NCI-H82 (cell line): ENCODE results near the gene CDH8.
A peak's percentile ranks its signal among the peaks of the same experiment; 100 is the strongest.
"Not testable (repeated sequence)": the region's sequence is repeated elsewhere in the genome, so short reads cannot be mapped to it uniquely, and the experiment has no call there.

Experiments
- DNase-seq: peaks from one replicate; lab custom pipeline; 2025; lab: John Stamatoyannopoulos, UW

Gene CDH8

DNA sequence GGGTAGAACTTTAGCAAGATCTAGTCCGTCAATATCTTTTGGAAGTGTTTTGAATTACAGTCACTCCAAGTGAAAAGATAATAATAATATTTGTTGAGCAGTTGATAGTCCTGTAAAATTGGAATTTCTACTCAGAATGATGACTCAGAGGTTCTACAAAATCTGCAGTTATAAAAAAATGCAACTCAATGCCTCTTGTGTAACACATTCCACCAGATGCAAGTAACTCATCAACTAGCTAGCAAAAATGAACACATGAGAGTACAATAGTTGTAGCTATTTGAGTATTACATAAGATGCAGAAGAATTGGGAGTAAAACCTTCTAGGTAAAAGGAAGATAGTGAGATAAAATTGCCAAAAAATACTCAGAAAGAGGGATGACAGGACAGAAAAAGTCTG lies 177.2 kb downstream of the CDH8 start:
- no peak for DNase-seq

DNA sequence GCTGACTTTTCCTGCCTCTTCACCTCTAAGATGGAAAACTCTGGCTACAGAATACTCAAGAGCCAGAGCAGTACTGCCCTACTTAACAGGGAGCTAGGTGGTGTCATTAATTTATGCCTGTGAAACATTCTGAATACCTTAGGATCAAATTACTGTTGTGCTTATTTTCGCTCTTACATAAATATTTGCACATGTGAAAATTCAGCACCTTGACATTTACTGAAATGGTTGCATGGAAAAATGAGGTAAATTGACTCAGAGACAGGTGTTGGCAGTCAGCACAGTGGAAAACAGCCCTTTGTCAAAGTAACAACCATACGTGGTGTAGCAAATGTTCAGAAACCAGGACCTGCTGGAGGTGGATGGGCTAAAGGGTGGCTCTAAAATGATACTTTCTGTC lies 193.6 kb downstream of the CDH8 start:
- no peak for DNase-seq

DNA sequence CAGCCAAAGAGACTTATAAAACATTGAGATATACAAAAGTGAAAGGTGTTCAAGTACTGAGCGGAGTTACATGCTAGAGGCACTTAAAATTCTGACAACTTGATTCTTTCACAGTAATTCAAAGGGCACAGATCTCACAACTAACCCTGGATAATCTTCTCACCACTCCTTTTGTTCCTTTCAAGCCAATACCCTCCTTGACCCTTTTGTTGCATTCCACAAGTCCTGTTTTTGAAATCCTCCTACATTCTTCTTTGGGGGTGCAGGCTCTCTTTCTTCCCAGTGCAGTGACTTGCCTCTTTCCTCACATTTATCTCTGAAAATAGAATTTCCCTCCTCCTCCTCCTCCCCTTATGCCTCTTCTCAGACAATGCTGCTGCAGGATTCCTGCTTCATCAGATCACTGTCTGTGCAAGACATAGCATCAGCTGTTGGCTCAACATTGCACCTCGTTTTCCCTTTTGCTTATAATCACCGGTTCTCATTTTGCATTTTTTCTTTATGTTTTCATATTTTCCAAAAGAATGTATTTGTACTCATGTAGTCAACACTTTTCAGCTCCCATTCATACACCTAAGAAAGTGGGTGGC lies 199.3 kb downstream of the CDH8 start:
- no peak for DNase-seq

DNA sequence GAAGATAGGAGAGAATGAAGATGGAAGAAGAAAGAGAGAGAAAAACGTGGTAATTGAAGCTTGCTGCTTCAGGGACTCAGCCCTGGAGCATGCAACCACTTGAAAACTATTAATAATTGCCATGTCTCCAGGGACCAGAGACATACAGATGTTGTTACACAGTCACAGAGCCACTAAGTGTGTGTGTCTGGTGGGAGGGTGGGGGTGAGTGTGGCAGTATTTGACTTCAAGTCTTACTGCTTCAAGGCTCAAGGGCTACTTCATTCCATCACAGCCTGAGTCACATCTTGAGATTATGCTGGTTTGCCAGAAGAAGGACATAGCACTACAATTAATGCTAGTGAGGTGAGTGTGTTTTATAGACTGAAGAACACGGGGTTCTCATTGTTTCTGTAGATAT lies 202.2 kb downstream of the CDH8 start:
- no peak for DNase-seq

DNA sequence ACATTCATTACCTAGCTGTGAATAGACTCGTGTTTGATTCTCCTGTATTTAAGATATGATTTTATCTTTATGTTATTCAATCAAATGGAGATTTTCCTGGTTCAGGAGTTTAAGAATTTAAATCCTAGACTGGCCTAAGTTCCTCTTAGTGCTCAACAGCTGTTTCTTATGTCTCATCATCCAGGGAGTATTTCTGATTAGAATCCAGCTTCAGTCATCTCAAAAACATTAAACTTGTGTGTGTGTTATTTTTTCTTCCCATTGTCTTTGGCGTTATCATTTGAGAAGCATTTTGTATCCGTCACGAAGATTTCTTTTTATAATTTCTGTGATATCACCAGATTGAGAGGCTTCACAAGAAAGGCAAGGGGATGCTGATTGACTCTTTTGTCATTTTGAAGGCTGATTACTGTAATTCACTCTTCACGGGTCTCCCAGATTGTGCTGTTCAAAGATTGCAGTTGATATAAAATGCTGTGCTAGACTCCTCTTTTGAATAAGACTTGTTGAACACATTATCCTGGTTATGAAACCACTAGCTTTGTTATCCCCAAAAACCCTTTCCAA lies 204.8 kb downstream of the CDH8 start:
- DNase-seq = no peak

DNA sequence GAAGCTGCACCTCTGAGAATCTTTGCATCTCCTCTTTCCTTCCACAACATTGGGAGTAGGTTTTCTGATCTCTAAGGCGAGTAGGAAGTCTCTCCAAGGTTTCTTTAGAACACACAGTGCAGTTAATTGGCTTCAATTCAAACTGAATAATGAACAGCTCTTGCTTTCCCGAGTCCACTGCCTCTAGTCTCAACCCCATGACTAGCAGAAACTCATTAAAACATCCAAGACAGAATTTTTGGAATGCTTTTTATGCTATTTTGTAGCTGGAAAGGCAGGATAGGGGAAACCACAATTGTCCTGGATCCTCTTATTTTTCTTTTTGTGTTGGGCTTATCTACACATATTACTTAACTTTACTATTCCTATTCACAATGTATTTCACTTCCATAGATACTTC lies 206.6 kb downstream of the CDH8 start:
- DNase-seq = no peak

DNA sequence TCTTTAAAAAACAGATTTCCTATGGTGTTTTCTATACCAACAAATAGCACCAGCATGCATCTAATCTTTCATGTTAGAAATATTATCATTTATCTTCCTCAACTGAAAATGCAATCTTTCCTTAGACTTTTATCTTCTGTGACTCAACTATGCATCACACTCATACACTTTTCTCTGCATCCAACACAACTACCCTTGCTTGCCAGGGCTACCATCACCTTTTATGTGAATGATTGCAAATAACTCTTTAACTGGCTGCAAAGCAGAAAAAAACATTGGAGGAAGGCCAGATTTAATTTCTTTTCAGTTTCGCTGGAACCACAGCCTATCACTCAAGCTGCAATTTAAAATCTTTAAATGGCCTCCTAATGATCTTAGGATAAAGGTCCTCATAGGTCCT lies 212.9 kb downstream of the CDH8 start:
- DNase-seq = no peak

DNA sequence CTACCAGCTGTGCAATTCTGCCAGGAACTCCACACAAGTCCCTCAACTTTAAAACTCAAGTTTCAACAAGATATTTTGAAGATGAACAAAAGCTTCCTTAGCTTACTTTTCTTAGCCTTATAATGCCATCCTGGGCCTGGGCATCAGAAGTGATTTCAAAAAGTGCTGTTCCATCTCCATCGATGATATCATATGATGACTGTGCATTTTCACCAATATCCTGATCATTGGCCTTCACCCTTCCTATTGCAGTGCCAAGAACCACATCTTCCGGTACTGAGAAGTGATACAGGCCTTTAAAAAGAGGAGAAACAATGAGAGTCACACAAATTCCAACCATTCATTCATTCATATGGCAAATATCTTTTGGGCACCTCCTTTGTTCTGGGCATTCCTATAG lies 215.4 kb downstream of the CDH8 start:
- no peak for DNase-seq

DNA sequence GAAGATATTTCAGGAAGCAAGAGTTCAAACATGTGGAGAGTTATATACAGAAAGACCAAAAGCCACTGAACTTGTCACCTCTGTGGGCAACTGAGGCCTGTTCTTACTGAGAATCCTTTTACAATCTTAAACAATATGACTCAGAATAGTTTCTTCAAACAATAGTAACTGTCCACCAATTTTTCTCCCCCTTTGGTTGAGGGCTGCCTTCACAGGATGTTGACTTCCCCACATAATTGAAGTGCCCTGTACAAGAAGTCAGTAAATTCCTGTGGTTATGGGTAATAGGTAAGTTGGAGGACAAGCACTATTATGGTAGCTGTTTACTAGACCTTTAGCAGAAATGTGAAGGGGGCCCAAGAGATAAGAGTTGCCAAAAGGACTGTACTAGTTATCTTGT lies 215.8 kb downstream of the CDH8 start:
- DNase-seq = no peak

DNA sequence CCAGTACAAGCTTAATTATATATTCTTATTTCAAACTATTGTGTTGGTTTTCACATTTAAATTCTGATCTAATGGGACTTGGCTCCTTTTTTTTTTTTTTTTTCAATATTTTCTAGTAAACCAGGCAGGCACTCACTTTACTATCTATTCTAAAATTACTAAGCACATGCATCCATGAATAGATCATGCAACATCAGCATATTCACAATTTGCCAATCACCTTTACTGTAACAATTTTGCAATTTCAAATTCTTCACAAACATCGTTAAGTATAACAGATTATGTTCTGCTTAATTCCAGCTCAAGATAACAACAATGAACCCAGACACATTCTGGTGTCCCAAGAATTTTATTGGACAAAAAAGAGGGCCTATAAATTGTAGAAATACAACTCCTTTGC lies 217.4 kb downstream of the CDH8 start:
- no peak for DNase-seq

DNA sequence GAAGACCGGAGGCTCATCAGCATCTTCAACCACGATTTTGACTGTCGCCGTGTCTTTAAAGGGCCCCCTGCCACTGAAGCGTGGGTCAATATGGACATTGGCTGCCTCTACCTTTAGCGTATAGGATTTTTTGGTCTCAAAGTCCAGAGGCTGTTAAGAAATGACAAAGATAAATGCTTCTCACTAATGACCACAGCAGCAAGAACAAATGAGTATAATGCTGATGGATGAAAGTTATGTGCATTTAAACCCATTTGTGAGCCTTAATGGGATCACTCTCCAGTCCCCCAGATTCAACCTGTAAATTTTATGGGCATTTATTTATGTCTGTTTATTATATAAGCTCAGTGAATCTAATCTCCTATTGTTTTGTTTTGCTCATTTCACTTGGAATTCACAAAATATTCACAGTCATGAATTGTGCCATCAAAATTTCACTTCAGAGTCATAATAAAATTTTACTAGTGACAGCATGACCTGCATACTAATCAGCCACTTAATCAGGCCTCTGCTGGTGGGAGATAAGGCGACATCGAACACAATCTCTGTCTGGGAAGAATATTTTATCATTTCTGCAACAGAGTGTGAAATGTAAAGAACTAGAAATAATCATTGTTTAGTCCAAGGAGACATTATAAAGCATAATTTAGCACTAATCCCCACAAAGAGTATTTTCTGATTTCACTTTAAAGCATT lies 218.5 kb downstream of the CDH8 start:
- peak; percentile 81 for DNase-seq

DNA sequence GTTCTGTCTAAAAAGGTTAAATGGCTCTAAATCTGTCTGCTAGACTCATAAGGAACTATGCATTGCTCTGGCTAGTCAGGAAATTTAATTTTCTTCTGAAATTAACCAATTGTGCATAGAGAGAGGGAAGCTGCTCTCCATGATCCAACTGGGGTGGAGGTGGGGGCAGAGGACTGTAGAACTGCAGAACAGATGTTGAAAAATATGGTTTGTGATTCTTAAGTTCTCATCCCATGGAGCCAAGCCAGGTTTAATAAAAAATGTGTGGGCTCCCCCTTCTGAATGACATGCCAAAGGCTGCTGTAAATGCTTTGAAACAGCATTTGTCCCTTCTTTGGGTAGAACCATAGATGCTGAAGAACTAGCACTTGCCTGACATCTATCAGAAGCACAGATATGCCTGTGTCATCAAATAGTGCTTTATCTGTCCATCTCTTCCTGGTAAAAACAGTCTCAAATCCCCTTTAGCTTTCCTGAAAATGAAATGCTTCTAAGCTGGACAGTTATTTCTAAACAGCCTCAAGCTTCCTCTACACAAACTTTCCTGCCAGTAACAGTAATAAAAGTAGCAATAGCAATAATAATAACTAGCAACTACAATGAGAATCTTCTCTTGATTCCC lies 221.4 kb downstream of the CDH8 start:
- no peak for DNase-seq

DNA sequence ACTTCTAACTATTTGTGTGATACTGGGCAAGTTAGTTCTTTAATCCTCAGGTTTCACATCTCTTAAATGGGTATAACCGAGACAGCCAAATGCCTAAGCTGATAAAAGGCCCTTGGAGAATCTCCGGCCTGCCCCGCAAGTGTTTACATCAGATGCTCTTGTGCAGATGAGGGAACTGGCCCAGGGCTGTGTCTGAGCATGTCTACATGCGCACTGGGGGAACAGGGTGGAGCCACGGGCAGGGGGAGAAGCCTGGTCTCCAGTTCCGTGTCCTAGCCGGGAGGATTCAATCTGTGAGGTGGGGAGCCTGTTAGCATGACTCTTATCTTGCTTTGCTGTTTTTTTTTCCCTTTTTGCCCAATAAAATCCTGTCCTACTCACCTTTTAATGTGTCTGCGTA lies 222.9 kb downstream of the CDH8 start:
- no peak for DNase-seq

DNA sequence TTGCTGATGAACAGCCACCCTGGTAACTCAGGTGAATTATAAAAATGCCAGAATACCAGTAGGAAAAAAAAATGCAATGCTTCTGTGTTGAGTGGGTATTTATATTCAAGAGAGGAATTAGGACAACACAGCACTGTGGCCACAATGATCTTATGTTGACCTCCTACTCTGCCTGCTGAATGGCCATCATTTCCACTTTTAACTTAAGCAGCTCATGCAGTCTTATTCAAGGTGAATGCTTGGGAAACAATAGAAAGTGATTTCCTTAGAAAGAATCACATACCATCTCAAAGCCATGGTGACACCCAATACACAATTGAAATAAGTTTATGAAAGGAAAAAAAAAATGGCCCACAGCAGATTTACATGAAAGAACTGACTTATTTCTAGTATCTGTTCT lies 224.0 kb downstream of the CDH8 start:
- no peak for DNase-seq

DNA sequence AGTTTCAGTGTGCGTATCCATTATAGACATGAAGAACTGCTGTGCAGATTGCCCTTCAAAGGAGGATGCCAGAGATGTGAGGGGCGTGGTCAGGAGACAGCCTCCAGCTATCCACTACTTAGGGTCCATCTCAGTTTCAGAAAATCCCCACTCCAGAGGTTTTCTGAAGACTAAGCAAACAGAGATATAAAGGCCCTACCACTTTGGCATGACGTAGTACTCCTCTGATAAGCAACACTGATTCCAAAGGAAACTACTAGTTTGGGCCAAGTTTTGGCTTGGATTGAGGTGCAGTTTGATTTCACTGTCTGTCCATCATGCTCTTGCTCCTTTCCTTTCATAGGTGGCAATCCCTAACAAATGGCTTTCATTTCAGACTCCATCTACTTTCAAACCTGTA lies 228.7 kb downstream of the CDH8 start:
- no peak for DNase-seq

DNA sequence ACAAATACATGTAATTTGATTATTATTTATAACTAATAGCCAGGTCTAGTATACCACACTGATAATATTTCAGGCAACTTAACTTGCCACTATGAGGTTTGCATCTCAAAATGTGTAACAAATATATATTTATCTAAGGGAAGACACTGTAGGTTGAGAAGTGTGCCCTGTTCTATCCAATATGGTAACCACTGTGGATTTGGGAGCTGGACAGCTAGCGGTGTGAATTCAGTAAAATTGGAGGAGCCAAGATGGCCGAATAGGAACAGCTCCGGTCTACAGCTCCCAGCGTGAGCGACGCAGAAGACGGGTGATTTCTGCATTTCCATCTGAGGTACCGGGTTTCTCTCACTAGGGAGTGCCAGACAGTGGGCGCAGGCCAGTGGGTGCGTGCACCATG lies 235.0 kb downstream of the CDH8 start:
- not testable (repeated sequence) for DNase-seq

DNA sequence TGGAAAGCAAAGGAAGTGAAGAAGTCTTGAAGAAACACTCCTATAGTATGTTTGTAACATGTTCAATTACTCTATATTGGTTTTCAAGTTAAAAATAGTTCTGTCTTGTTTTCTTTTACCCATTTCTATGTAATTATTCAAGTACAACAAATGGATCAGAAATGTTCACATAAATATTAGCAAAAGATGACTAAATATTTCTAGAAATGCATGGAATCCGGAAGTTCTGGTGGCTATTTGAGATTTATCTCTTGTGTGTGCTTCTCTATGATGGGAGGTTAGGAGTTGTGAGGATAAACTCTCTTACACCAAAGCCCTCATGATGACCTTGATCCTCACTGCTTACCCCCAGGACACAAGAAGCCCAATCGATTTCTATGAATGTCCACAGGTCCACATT lies 237.5 kb downstream of the CDH8 start:
- DNase-seq = no peak

DNA sequence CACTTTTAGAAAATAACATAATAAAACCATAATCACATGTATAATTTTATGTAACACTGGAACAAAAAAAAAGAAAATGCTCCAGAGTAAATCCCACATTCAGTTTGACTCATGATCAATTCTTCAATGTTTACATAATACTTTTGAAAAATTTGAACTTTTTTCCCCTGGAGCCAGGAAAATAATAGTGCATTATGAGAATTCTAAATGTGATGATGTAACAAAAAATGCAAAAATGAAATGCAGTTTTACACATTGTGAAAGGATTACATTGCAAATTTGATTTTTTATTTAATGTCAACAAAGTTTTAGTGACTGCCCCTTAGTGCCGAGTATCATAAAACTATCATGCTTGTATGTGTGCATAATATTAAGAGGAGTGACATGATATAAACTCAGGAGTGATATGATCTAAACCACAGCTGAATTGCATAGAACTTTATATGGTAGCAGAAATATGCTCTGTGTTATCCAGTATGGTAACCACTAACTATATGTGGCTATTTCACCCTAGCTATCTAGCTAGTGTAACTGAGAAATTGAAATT lies 238.2 kb downstream of the CDH8 start:
- DNase-seq = no peak

DNA sequence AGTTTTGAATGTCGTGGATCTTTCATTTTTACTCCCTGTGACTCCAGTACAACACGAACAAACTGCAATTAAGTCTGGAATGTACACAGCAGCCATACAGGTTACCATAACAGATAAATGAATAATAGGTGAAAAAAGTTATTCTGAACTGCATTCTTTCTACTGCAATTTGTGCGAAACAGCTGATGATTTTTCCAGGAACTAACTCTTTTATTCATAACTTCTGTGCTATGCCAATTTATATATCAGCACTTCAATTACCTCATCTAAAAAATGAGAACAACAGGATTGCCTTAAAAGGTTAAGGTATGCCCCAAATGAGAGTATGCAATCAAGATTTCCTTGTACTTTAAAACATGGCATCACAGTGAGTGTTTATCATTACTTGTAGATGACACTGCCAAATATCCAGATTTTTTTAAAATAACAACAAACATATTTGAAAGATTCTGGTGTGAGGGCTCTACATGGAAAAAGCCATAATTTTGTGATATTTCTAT lies 238.9 kb downstream of the CDH8 start:
- DNase-seq = no peak

DNA sequence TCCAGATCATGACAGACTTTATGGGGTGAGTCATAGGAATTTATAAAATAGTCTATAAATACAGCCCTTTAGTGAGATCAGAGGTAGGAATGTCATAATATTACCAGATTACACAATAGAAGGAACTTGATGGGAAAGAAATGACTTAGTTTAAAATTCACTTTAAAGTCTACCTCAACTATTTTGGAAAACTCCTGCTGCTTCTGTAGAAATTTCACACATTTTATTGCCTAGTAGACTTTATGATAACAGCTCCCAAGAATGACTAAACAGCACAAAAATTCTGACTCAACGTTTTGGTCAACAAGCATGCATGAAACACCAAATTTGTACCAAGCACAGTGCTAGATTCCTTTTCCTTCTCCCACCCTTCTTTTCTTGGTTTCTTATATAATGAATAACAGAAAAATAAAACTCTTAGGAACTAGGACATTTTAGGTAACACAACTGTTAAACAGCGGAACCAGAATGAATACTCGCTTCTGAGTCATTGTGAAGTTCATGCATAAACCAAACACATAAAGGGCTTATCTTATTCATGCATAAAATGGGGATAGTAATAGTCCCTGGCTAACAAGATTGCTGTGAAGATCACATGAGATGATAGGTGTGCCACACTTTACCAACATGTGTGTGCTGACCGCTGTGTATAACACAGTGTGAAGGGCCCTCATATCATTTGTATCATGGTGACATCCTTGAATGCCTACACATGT lies 243.9 kb downstream of the CDH8 start:
- no peak for DNase-seq

DNA sequence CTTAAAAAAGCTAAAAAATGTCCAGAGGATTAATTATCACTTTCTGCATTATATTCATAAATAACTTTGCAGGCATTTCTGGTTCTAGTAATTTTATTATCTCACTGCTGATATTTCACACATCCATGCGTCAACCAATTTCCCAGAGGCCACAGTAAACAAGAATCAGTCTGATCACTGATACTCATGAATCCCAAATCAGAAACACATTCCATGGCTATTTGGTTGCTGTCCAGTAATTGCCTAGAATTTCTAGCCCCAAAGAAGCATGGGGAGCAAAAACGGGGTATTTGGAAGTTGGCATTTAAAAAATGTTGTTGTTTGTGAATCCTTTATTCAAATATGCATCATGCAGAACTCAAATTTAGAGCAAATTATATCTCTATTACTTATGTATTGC lies 244.8 kb downstream of the CDH8 start:
- DNase-seq = no peak

DNA sequence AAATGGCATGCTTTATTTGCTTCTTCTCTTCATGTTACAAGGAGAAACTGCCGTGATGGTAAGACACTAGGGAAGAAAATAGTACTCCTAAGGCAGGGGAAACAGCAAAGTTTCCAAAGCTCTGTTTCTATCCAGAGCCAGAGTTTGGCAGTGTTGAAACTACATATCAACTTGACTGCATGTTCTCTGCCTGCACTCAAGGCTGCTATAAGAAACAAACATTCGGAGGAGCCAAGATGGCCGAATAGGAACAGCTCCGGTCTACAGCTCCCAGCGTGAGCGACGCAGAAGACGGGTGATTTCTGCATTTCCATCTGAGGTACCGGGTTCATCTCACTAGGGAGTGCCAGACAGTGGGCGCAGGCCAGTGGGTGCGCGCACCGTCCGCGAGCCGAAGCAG lies 254.4 kb downstream of the CDH8 start:
- DNase-seq = not testable (repeated sequence)
